Measurements from ENCODE around the gene FREM3.
"Not testable (repeated sequence)": the region's sequence is repeated elsewhere in the genome, so short reads cannot be mapped to it uniquely, and the experiment has no call there.

Gene FREM3

GRCh38 chr4:143700416-143701352 is at the start of gene FREM3:
Gene FREM3 (minus strand): TSS chr4:143700675. CDS start chr4:143700675, 0 bp downstream.
- ATAC-seq = peak; percentile 33
- DNase-seq = peak; percentile 5

- ATAC-seq = no peak
Observed at GRCh38 chr4:143745874-143746273, 45.4 kb upstream of the FREM3 start.

DNA sequence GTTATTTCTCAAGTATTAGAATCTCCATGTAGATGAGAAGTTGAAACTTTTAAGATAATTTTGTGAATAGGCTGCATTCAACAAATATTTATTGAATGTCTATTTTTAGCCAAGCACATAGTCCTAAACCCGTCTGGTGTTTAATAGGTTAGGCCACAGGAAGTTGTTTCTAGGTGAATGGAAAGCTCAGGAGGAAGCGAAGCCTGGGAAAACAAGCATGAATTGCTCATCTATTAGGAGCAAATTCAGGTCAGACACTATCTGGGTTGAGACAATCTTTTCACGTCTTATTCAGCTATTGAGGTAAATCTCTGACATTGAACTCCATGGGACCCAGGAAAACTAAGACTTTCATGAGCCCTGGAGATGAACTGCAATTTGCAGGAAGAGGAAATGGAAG is 43.1 kb upstream of the FREM3 start:
- ATAC-seq = no peak
- no peak for DNase-seq

More at GRCh38 chr4:143745874-143746273, 45.4 kb upstream of the FREM3 start:
- no peak for DNase-seq

GRCh38 chr4:143742834-143743233 is 42.4 kb upstream of the FREM3 start:
- no peak for ATAC-seq
- no peak for DNase-seq

GRCh38 chr4:143736861-143737260 is 36.4 kb upstream of the FREM3 start:
- no peak for DNase-seq
- no peak for ATAC-seq

DNA sequence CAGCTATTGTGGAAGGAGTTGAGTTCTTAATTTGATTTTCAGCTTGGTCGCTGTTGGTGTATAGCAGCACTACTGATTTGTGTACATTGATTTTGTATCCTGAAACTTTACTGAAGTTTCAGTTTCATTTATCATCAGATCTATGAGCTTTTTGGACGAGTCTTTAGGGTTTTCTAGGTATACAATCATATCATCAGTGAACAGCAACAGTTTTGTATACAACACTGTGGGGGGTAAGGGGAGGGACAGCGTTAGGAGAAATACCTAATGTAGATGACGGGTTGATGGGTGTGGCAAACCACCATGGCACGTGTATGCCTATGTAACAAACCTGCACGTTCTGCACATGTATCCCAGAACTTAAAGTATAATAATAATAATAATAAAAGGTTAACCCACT is 35.6 kb upstream of the FREM3 start:
- DNase-seq, ATAC-seq: not testable (repeated sequence)

DNA sequence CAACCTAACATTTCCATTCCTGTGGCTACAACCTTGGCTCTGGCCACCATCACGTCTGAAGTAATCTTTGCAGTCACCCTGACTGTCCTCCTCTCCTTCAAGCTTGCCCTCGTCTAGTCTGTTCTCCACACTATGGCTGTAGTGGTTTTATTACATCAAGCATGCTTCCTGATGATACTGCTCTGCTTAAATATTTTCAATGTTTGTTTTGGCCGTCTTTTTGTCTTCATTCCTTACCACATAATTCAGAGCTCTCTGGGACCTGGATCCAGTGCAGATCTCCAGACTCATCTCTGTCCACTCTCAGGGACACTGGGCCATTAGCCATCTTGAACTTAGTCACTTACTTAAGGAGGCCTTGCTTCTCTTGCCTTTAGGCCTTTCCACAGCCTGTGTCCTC is 27.7 kb upstream of the FREM3 start:
- DNase-seq = no peak
- ATAC-seq = no peak

DNA sequence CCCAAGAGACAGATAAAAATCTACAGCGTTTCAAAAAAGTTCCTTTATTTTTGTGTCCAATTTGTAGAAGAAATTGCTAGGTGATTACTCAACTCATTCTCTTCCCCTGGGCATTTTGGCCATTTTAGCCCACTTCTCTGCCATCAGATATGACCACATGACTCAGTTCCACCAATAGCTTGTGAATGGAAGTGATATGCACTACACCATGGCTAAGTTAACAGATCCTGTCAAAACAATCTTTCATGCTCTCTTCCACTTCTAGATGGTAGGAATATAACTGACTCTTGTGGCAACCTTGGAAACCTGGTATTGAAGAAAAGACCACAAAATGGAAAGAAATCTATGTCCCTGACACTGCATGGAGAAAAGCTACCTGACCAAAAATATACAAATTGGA is 26.2 kb upstream of the FREM3 start:
- DNase-seq (no peak), ATAC-seq (no peak)

DNA sequence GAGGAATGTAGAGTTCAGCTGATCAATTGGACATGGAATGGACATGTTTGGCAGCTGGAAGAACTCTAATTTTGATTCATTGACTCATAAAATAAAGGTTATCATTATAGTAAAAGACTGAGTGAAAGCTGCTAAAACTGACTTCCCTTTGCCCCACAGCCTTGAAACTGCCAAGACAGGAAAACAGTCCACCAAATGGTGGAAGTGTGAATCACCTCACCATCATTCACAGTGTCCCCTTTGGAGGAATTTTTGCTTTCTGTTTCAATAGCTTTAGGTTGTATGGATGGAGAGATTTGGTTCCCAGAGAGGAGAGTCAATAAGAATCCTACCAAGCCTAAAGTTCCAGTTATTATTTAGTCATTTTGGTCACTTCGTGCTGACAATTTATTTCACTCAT is 20.8 kb upstream of the FREM3 start:
- DNase-seq (no peak), ATAC-seq (no peak)

GRCh38 chr4:143718748-143719147 is 18.3 kb upstream of the FREM3 start:
- not testable (repeated sequence) for DNase-seq, ATAC-seq

- no peak for DNase-seq
- ATAC-seq = no peak
Observed at GRCh38 chr4:143713955-143714625, 13.6 kb upstream of the FREM3 start.

GRCh38 chr4:143713553-143713952 is 13.1 kb upstream of the FREM3 start:
- ATAC-seq (no peak), DNase-seq (no peak)

GRCh38 chr4:143712155-143712550 is 11.7 kb upstream of the FREM3 start:
- DNase-seq (no peak), ATAC-seq (no peak)

GRCh38 chr4:143711543-143712154 is 11.2 kb upstream of the FREM3 start:
- no peak for ATAC-seq
- DNase-seq = no peak

GRCh38 chr4:143701365-143701764 is 890 bp upstream of the FREM3 start:
- ATAC-seq (no peak), DNase-seq (no peak)

GRCh38 chr4:143700046-143700415 is 444 bp downstream of the FREM3 start:
- peak; percentile 6 for DNase-seq
- ATAC-seq = no peak

- DNase-seq = no peak
- ATAC-seq = no peak
Observed at GRCh38 chr4:143699331-143700045, 987 bp downstream of the FREM3 start.

GRCh38 chr4:143693856-143694255 is 6.6 kb downstream of the FREM3 start:
- DNase-seq (no peak), ATAC-seq (no peak)

DNA sequence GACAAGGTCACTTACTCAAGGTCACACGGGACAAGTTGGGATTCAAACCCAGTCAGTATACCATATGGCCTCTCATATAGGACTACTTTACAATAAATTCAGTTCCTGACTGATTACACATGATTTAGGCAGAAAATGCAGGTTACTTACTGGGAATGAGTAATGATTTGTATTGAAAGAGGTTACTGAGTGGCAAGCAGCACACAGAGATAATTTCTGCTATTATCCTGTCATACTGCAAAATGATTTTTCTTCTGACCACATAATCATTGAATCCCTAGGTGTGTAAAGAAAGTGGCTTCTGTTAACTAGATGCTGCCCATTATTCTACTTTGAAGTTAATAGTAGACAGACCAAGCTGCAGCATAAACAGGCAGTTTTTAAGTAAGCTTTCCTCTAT is 8.2 kb downstream of the FREM3 start:
- ATAC-seq = no peak
- DNase-seq = no peak

GRCh38 chr4:143679434-143679833 is 21.0 kb downstream of the FREM3 start:
- DNase-seq = no peak

GRCh38 chr4:143673629-143674028 is 26.8 kb downstream of the FREM3 start:
- DNase-seq, ATAC-seq: not testable (repeated sequence)

More at GRCh38 chr4:143679434-143679833, 21.0 kb downstream of the FREM3 start:
- ATAC-seq = no peak

DNA sequence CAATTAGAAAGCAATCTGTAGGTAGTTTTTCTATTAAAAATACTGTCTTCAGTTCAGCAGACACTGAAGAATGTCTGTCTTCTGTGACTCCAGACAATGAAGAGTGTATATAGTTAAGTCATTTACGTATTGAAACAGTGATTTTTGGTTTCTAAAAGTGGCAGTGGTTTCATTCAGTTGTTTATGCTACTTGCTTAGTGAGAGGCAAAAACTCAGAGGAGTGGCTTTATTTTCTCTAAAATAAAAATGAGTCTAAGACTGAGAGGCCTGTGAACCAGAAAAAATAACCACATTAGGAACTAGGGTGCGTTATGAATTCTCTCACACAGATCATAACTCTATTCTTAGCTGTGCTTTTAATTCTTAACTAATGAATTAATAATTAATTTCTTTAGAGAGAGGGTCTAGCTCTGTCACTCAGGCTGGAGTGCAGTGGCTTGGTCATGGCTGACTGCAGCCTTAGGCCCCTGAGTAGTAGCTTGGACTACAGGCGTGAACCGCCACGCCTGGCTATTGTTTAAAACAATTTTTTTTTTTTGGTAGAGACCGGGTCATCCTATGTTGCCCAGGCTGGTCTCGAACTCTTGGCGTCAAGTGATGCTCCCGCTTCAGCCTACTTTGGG is 31.4 kb downstream of the FREM3 start:
- ATAC-seq (no peak), DNase-seq (no peak)
